Osteocyte (in vitro differentiated cells): ENCODE data around the gene TOE1. TPM values are rescaled to one million over a fixed set of nuclear protein-coding genes. Genes with fewer than 3 reads are reported as not detected.

Source experiments
- DNase-seq: peaks from one replicate; pipeline ENCODE4 v3.0.0; 2021; ENCODE audit warnings: mixed read lengths; ENCODE audit not compliant: unreplicated experiment; ENCODE audit errors: extremely low spot score
- H3K27ac Mint-ChIP-seq: one replicate; pipeline ENCODE4 v1.8.0; 2021; ENCODE audit warnings: mild to moderate bottlenecking, mixed read lengths; ENCODE audit not compliant: unreplicated experiment
- H3K27me3 Mint-ChIP-seq: one replicate; pipeline ENCODE4 v1.8.0; 2021; ENCODE audit warnings: mixed read lengths; ENCODE audit not compliant: unreplicated experiment
- H3K36me3 Mint-ChIP-seq: one replicate; pipeline ENCODE4 v1.8.0; 2021; ENCODE audit warnings: mixed read lengths; ENCODE audit not compliant: unreplicated experiment
- H3K4me1 Mint-ChIP-seq: one replicate; pipeline ENCODE4 v1.8.0; 2021; ENCODE audit warnings: mixed read lengths; ENCODE audit not compliant: unreplicated experiment
- H3K4me3 Mint-ChIP-seq: one replicate; pipeline ENCODE4 v1.8.0; 2021; ENCODE audit warnings: mild to moderate bottlenecking, moderate library complexity, mixed read lengths; ENCODE audit not compliant: unreplicated experiment
- H3K9me3 Mint-ChIP-seq: one replicate; pipeline ENCODE4 v1.8.0; 2021; ENCODE audit warnings: mixed read lengths; ENCODE audit not compliant: unreplicated experiment
- total RNA-seq: library from RNA; stranded (reverse); gene quantifications from 2 replicates; pipeline ENCODE4 v1.2.1, GENCODE V29; 2021
- TF ChIP-seq, protein P1 (sequence below): fragments of 200-600 bp; sonication (generic); IDR thresholded peaks from 2 replicates; pipeline ENCODE4 v1.5.0; 2021; ENCODE audit warnings: antibody characterized with exemption, mild to moderate bottlenecking, moderate library complexity

TOE1 gene
- total RNA-seq, 1 donor from 2014 or later = 8.5 TPM

DNA sequence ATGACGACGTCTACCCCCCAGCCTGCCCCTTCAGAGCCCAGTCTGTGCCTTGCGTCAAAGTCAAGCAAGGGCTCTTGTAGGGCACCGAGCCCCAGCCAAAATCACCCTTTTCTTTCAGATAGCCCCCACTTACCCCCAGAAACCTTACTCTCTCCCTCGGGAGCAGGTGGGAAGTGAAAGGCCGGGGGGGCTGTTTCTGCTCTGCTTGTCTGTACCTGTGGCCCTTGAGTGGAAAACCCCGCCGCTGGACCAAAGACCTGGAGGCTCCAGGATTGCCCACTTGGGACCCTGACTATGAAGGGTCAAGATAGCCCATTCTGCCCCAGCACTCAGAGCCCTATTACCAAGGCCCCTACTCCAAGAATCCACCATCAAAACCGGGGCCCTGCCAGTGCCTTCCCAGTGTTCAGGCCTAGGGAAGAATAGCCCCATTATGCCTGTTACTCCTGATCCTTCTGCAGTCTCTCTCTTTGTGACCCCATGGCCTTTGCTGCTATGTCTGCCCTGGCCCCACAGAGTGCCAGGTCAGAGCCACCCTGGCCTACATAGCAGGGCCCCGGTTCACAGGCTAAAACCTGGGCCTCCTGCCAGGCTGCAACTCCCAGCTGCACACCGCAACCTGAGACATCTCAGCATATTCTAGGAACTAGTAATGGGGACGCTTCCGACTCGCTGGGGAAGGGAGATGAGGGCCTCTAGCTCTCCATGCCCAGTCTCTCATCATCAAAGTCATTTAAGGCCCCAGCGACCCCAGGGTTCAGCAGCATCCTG lies 35.5 kb upstream of the TOE1 start:
- Mint-ChIP-seq H3K4me3 (peak overlapping the region; percentile 92), H3K27ac (peak overlapping the region; percentile 91), H3K27me3 (no peaks in the 10 kb centered on the region), H3K9me3 (no peaks in the 10 kb centered on the region), H3K4me1 (peaks cover 13% of the 10 kb centered on the region), H3K36me3 (no peaks in the 10 kb centered on the region)
- TF ChIP-seq, protein P1, sequence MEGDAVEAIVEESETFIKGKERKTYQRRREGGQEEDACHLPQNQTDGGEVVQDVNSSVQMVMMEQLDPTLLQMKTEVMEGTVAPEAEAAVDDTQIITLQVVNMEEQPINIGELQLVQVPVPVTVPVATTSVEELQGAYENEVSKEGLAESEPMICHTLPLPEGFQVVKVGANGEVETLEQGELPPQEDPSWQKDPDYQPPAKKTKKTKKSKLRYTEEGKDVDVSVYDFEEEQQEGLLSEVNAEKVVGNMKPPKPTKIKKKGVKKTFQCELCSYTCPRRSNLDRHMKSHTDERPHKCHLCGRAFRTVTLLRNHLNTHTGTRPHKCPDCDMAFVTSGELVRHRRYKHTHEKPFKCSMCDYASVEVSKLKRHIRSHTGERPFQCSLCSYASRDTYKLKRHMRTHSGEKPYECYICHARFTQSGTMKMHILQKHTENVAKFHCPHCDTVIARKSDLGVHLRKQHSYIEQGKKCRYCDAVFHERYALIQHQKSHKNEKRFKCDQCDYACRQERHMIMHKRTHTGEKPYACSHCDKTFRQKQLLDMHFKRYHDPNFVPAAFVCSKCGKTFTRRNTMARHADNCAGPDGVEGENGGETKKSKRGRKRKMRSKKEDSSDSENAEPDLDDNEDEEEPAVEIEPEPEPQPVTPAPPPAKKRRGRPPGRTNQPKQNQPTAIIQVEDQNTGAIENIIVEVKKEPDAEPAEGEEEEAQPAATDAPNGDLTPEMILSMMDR = no peak
- DNase-seq = peak; percentile 71

DNA sequence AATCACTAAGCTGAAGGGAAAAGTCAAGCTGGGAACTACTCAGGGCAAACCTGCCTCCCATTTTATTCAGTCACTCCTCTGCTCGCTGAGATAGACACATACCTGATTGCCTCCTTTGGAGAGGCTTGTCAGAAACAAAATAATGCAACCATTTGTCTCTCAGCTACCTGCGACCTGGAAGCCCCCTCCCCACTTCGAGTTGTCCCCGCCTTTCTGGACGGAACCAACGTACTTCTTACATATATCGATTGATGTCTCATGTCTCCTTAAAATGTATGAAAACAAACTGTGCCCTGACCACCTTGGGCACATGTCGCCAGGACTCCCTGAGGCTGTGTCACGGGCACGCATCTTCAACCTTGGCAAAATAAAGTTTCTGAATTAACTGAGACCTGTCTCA lies 34.7 kb upstream of the TOE1 start:
- TF ChIP-seq, protein P1 = no peak
- no peaks in the 10 kb centered on the region for H3K27me3 Mint-ChIP-seq
- no peaks in the 10 kb centered on the region for H3K9me3 Mint-ChIP-seq
- no peak overlapping the region for H3K27ac Mint-ChIP-seq
- peak overlapping the region; percentile 51 for H3K4me3 Mint-ChIP-seq
- H3K4me1 Mint-ChIP-seq = peaks cover 13% of the 10 kb centered on the region
- DNase-seq = peak; percentile 32
- H3K36me3 Mint-ChIP-seq = no peaks in the 10 kb centered on the region

GRCh38 chr1:45306319-45306718 lies 33.7 kb upstream of the TOE1 start:
- DNase-seq = peak; percentile 38
- H3K4me3 Mint-ChIP-seq = no peak overlapping the region
- no peaks in the 10 kb centered on the region for H3K9me3 Mint-ChIP-seq
- H3K27ac Mint-ChIP-seq = no peak overlapping the region
- H3K4me1 Mint-ChIP-seq = peaks cover 13% of the 10 kb centered on the region
- no peaks in the 10 kb centered on the region for H3K36me3 Mint-ChIP-seq
- TF ChIP-seq, protein P1 = no peak
- H3K27me3 Mint-ChIP-seq = no peaks in the 10 kb centered on the region

- no peak overlapping the region for H3K4me3 Mint-ChIP-seq
- no peaks in the 10 kb centered on the region for H3K9me3 Mint-ChIP-seq
- H3K4me1 Mint-ChIP-seq = peaks cover 13% of the 10 kb centered on the region
- no peaks in the 10 kb centered on the region for H3K27me3 Mint-ChIP-seq
- no peak for DNase-seq
- no peak overlapping the region for H3K27ac Mint-ChIP-seq
- H3K36me3 Mint-ChIP-seq = no peaks in the 10 kb centered on the region
- TF ChIP-seq, protein P1 = no peak
Measured at GRCh38 chr1:45306905-45307304, 33.1 kb upstream of the TOE1 start.

GRCh38 chr1:45314266-45314665 lies 25.7 kb upstream of the TOE1 start:
- Mint-ChIP-seq H3K4me3 (no peak overlapping the region), H3K36me3 (no peaks in the 10 kb centered on the region), H3K27me3 (peaks cover 2% of the 10 kb centered on the region)

More at GRCh38 chr1:45314266-45314665, 25.7 kb upstream of the TOE1 start:
- TF ChIP-seq, protein P1 = no peak
- Mint-ChIP-seq H3K27ac (no peak overlapping the region), H3K4me1 (no peaks in the 10 kb centered on the region), H3K9me3 (no peaks in the 10 kb centered on the region)
- DNase-seq = no peak
